PFSK-1 (cell line): ENCODE data around the gene GLIPR2.

Experiments used
- FOXP2 ChIP-seq: optimal IDR thresholded peaks from 2 replicates; pipeline ENCODE3; 2011; ENCODE audit warnings: borderline replicate concordance, control low read depth, inconsistent platforms; ENCODE audit not compliant: insufficient read depth; ENCODE audit errors: extremely low read length, extremely low read depth
- POLR2AphosphoS5 ChIP-seq: IDR thresholded peaks from 2 replicates; pipeline ENCODE4 v1.6.1; 2012; ENCODE audit warnings: low read depth, mild to moderate bottlenecking, control low read depth, low read length, moderate library complexity
- SIN3A ChIP-seq: IDR thresholded peaks from 2 replicates; pipeline ENCODE4 v1.6.1; 2012; ENCODE audit warnings: mild to moderate bottlenecking, low read length, moderate library complexity, borderline replicate concordance; ENCODE audit not compliant: insufficient read depth
- TAF1 ChIP-seq: IDR thresholded peaks from 2 replicates; pipeline ENCODE4 v1.6.1; 2012; ENCODE audit warnings: low read length, control low read depth, borderline replicate concordance; ENCODE audit not compliant: insufficient read depth
- TF ChIP-seq, protein P1 (sequence below), 2 experiments: IDR thresholded peaks; 2 replicates each; pipeline versions ENCODE4 v1.6.1 to v1.8.0; 2011 to 2012; ENCODE audit warnings: low read depth in 2 of 2, low read length in 2 of 2, control low read depth in 1 of 2, inconsistent platforms in 1 of 2, mild to moderate bottlenecking in 1 of 2, moderate library complexity in 1 of 2; ENCODE audit not compliant: insufficient read depth in 1 of 2

The GLIPR2 gene

DNA sequence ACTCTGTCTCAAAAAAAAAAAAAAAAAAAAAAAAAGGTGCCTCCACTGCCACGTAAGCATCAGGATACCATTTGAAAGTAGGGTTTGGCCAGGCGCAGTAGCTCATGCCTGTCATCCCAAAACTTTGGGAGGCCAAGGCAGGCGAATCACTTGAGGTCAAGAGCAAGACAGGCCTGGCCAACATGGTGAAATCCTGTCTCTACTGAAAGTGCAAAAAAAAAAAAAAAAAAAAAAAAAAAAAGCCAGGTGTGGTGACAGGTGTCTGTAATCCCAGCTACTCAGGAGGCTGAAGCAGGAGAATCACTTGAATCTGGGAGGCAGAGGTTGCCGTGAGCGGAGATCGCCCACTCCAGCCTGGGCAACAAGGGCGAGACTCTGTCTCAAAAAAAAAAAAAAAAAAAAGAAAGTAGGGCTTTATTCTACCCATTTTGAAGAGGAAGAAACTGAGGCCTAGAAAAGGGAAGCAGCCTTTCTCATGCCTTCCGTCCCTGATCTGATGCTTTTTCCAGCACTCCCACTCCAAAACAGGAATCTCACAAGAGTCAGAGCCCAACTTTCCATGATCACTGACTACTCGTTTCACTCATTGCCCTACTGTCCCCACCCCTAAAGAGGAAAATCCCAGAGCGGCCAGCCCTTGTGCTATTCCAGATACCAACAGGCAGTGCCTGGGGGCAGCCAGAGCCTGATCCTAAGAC is 16.4 kb downstream of the GLIPR2 start:
- TF ChIP-seq TAF1 = no peak

DNA sequence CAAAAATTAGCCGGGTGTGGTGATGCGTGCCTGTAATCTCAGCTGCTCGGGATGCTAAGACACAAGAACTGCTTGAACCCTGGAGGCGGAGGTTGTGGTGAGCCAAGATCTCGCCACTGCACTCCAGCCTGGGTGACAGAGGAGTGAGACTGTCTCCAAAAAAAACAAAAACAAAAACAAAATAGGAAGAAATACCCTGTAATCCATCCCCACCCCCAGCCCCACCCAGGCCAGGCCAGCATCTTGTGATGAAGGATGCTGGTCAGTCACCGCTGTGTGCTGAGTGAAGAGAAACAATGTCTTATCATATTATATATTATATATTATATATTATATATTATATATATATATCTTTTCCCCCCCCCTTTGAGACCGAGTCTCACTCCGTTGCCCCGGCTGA is 17.2 kb downstream of the GLIPR2 start:
- no peak for TF ChIP-seq POLR2AphosphoS5
- TF ChIP-seq TAF1 = no peak
- TF ChIP-seq SIN3A = no peak

- TF ChIP-seq FOXP2 = no peak
- TF ChIP-seq, protein P1, sequence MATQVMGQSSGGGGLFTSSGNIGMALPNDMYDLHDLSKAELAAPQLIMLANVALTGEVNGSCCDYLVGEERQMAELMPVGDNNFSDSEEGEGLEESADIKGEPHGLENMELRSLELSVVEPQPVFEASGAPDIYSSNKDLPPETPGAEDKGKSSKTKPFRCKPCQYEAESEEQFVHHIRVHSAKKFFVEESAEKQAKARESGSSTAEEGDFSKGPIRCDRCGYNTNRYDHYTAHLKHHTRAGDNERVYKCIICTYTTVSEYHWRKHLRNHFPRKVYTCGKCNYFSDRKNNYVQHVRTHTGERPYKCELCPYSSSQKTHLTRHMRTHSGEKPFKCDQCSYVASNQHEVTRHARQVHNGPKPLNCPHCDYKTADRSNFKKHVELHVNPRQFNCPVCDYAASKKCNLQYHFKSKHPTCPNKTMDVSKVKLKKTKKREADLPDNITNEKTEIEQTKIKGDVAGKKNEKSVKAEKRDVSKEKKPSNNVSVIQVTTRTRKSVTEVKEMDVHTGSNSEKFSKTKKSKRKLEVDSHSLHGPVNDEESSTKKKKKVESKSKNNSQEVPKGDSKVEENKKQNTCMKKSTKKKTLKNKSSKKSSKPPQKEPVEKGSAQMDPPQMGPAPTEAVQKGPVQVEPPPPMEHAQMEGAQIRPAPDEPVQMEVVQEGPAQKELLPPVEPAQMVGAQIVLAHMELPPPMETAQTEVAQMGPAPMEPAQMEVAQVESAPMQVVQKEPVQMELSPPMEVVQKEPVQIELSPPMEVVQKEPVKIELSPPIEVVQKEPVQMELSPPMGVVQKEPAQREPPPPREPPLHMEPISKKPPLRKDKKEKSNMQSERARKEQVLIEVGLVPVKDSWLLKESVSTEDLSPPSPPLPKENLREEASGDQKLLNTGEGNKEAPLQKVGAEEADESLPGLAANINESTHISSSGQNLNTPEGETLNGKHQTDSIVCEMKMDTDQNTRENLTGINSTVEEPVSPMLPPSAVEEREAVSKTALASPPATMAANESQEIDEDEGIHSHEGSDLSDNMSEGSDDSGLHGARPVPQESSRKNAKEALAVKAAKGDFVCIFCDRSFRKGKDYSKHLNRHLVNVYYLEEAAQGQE (IDR thresholded peaks at IDR 0.05; ENCODE audit: insufficient read depth in 1 of 2, low read depth in 2 of 2, low read length in 2 of 2) = no peak
- TF ChIP-seq TAF1 = no peak
- no peak for TF ChIP-seq SIN3A
- no peak for TF ChIP-seq POLR2AphosphoS5
Measured at GRCh38 chr9:36154331-36154952, 17.9 kb downstream of the GLIPR2 start.

DNA sequence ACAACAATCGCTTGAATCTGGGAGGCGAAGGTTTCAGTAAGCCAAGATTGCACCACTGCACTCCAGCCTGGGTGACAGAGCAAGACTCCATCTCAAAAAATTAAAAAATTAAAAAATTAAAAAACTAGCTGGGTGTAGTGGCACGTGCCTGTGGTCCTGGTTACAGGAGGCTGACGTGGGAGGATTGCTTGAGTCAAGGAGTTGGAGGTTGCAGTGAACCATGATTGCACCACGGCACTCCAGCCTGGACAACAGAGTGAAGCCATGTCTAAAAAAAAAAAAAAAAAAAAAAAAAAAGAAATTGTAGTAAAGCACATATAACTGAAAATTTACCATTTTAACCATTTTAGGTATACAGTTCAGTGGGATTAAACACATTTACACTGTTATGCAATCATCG is 19.6 kb downstream of the GLIPR2 start:
- TF ChIP-seq FOXP2 = no peak

- no peak for TF ChIP-seq SIN3A
- TF ChIP-seq POLR2AphosphoS5 = no peak
- TF ChIP-seq FOXP2 = no peak
- TF ChIP-seq, protein P1 (IDR thresholded peaks at IDR 0.05; ENCODE audit: insufficient read depth in 1 of 2, low read depth in 2 of 2, low read length in 2 of 2) = no peak
- TF ChIP-seq TAF1 = no peak
Measured at GRCh38 chr9:36158122-36158521, 21.6 kb downstream of the GLIPR2 start.

DNA sequence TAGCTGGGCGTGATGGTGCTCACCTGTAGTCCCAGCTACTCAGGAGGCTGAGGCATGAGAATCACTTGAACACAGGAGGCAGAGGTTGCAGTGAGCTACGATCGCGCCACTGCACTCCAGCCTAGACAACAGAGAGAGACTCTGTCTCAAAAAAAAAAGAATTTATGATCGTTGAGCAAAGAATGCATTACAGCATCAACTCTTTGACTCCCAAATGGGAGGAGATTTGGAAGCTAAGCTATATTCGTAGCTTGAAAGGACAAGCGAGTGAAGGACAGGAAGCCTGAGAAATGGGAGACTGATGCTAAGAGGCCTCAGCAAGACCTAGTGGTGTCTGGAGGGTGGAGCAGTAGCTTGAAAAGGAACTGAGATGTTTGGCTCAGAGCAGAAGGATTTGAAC is 22.4 kb downstream of the GLIPR2 start:
- TF ChIP-seq POLR2AphosphoS5 (no peak), TAF1 (no peak), FOXP2 (no peak), SIN3A (no peak)
- TF ChIP-seq, protein P1 (IDR thresholded peaks at IDR 0.05; ENCODE audit: insufficient read depth in 1 of 2, low read depth in 2 of 2, low read length in 2 of 2) = no peak

GRCh38 chr9:36161187-36161586 is 24.7 kb downstream of the GLIPR2 start:
- TF ChIP-seq POLR2AphosphoS5 = no peak
- no peak for TF ChIP-seq SIN3A
- no peak for TF ChIP-seq FOXP2
- TF ChIP-seq, protein P1 (IDR thresholded peaks at IDR 0.05; ENCODE audit: insufficient read depth in 1 of 2, low read depth in 2 of 2, low read length in 2 of 2) = no peak
- no peak for TF ChIP-seq TAF1
